Measurements from ENCODE around the gene RNASE2. TPM values are rescaled to one million over a fixed set of nuclear protein-coding genes. Genes with fewer than 3 reads are reported as not detected.

The RNASE2 gene
- total and polyA plus RNA-seq, 3 experiments from 2014 or later, result not detected

GRCh38 chr14:20986811-20987210, 31.5 kb downstream of the RNASE2 start:
- H3K27me3 ChIP-seq (ENCODE audit: insufficient read depth, low read length, poor library complexity, severe bottlenecking), result no peaks in the 10 kb centered on the region
- Mint-ChIP-seq H3K9me3 (no peaks in the 10 kb centered on the region), H3K27me3 (peaks cover 0 to 13% of the 10 kb centered on the region in 2 donors), H3K4me3 (peak overlapping the region in 2 of 7 donors; percentile 20 to 71), H3K4me1 (peaks cover 20 to 26% (median 22%) of the 10 kb centered on the region in 3 donors), H3K36me3 (peaks cover 0 to 13% (median 0%) of the 10 kb centered on the region in 3 donors), H3K27ac (no peak overlapping the region)
- no peak overlapping the region for H3K4me3 ChIP-seq (ENCODE audit: low read length)
- H3K9me3 ChIP-seq (ENCODE audit: low read length), result no peaks in the 10 kb centered on the region
- H3K36me3 ChIP-seq (ENCODE audit: insufficient read depth, low read length), result peaks cover 1% of the 10 kb centered on the region
- CTCF ChIA-PET, result interaction anchor here (0.9 kb wide), 1 partner anchor 16 kb away, joined by 3 read pairs; no protein-coding TSS in a partner anchor
- no peak overlapping the region for H3K27ac ChIP-seq (ENCODE audit: low read depth, low read length)
- peaks cover 21% of the 10 kb centered on the region for H3K4me1 ChIP-seq (ENCODE audit: insufficient read depth, low read length)
- DNase-seq, result no peak
- POLR2A ChIA-PET, result no interaction called here

GRCh38 chr14:20988717-20989470, 33.6 kb downstream of the RNASE2 start:
- no peaks in the 10 kb centered on the region for H3K9me3 Mint-ChIP-seq
- Histone ChIP-seq H3K36me3 (ENCODE audit: insufficient read depth, low read length) (peaks cover 17% of the 10 kb centered on the region), H3K4me1 (ENCODE audit: insufficient read depth, low read length) (peaks cover 23% of the 10 kb centered on the region), H3K4me3 (ENCODE audit: low read length) (peak overlapping the region; percentile 34), H3K9me3 (ENCODE audit: low read length) (no peaks in the 10 kb centered on the region), H3K27me3 (ENCODE audit: insufficient read depth, low read length, poor library complexity, severe bottlenecking) (no peaks in the 10 kb centered on the region), H3K27ac (ENCODE audit: low read depth, low read length) (peak overlapping the region; percentile 6)
- H3K27ac Mint-ChIP-seq, result peak overlapping the region in 4 of 8 donors; percentile 6 to 71 (median 54)
- ChIA-PET POLR2A (no interaction called here), CTCF (interaction anchor here (0.9 to 1.9 kb wide), 3 partner anchors 11 to 104 kb away, joined by 3 to 7 read pairs (median 3); no protein-coding TSS in a partner anchor)
- peaks cover 25 to 30% (median 26%) of the 10 kb centered on the region in 3 donors for H3K4me1 Mint-ChIP-seq
- H3K4me3 Mint-ChIP-seq, result peak overlapping the region; percentile 41 to 74 (median 63)
- peaks cover 0 to 31% (median 2%) of the 10 kb centered on the region in 3 donors for H3K36me3 Mint-ChIP-seq
- peaks cover 0 to 4% of the 10 kb centered on the region in 2 donors for H3K27me3 Mint-ChIP-seq
- DNase-seq, result no peak

GRCh38 chr14:20989471-20989786, 34.1 kb downstream of the RNASE2 start:
- peak overlapping the region; percentile 83 to 99 (median 93) for H3K4me3 Mint-ChIP-seq
- DNase-seq, result no peak
- H3K9me3 Mint-ChIP-seq, result no peaks in the 10 kb centered on the region
- Histone ChIP-seq H3K27ac (ENCODE audit: low read depth, low read length) (peak overlapping the region; percentile 6), H3K4me1 (ENCODE audit: insufficient read depth, low read length) (peaks cover 23% of the 10 kb centered on the region), H3K9me3 (ENCODE audit: low read length) (no peaks in the 10 kb centered on the region), H3K4me3 (ENCODE audit: low read length) (peak overlapping the region; percentile 34), H3K36me3 (ENCODE audit: insufficient read depth, low read length) (peaks cover 22% of the 10 kb centered on the region), H3K27me3 (ENCODE audit: insufficient read depth, low read length, poor library complexity, severe bottlenecking) (no peaks in the 10 kb centered on the region)
- ChIA-PET CTCF (interaction anchor here (0.9 to 1.9 kb wide), 3 partner anchors 12 to 104 kb away, joined by 3 to 7 read pairs (median 3); no protein-coding TSS in a partner anchor), POLR2A (no interaction called here)
- peaks cover 25 to 30% (median 26%) of the 10 kb centered on the region in 3 donors for H3K4me1 Mint-ChIP-seq
- no peaks in the 10 kb centered on the region for H3K27me3 Mint-ChIP-seq
- H3K27ac Mint-ChIP-seq, result peak overlapping the region; percentile 58 to 99 (median 94)
- H3K36me3 Mint-ChIP-seq, result peaks cover 0 to 36% (median 5%) of the 10 kb centered on the region in 3 donors

GRCh38 chr14:20989787-20990600, 34.7 kb downstream of the RNASE2 start, which contains the start of gene METTL17:
Gene METTL17, plus strand, starts transcription at chr14:20989980. Its CDS starts 23 bp downstream, at chr14:20990003.
- peak; percentile 75 to 88 (median 81) for DNase-seq
- H3K4me3 ChIP-seq (ENCODE audit: low read length), result peak within 1 kb of the TSS; percentile 76

GRCh38 chr14:20996521-20996920, 41.2 kb downstream of the RNASE2 start:
- Mint-ChIP-seq H3K4me3 (no peak overlapping the region), H3K9me3 (no peaks in the 10 kb centered on the region), H3K4me1 (peaks cover 6 to 8% (median 6%) of the 10 kb centered on the region in 3 donors), H3K27me3 (no peaks in the 10 kb centered on the region), H3K27ac (no peak overlapping the region), H3K36me3 (peaks cover 4 to 57% (median 28%) of the 10 kb centered on the region in 3 donors)
- Histone ChIP-seq H3K4me1 (ENCODE audit: insufficient read depth, low read length) (peaks cover 13% of the 10 kb centered on the region), H3K9me3 (ENCODE audit: low read length) (no peaks in the 10 kb centered on the region), H3K27me3 (ENCODE audit: insufficient read depth, low read length, poor library complexity, severe bottlenecking) (no peaks in the 10 kb centered on the region), H3K36me3 (ENCODE audit: insufficient read depth, low read length) (peaks cover 44% of the 10 kb centered on the region), H3K27ac (ENCODE audit: low read depth, low read length) (no peak overlapping the region), H3K4me3 (ENCODE audit: low read length) (no peak overlapping the region)
- ChIA-PET POLR2A (no interaction called here), CTCF (interaction anchor here (1.4 to 3.5 kb wide), 4 partner anchors 18 to 96 kb away, joined by 3 to 17 read pairs (median 10); no protein-coding TSS in a partner anchor)
- no peak for DNase-seq

More at GRCh38 chr14:20989787-20990600, 34.7 kb downstream of the RNASE2 start, which contains the start of gene METTL17:
- Mint-ChIP-seq H3K27ac (peak within 1 kb of the TSS; percentile 58 to 99 (median 94)), H3K27me3 (no peaks in the 10 kb centered on the region), H3K4me3 (peak within 1 kb of the TSS; percentile 83 to 99 (median 93)), H3K4me1 (peaks cover 25 to 30% (median 26%) of the 10 kb centered on the region in 3 donors), H3K9me3 (no peaks in the 10 kb centered on the region), H3K36me3 (peaks cover 0 to 41% (median 8%) of the 10 kb centered on the region in 3 donors)
- Histone ChIP-seq H3K36me3 (ENCODE audit: insufficient read depth, low read length) (peaks cover 28% of the 10 kb centered on the region), H3K4me1 (ENCODE audit: insufficient read depth, low read length) (peaks cover 23% of the 10 kb centered on the region), H3K9me3 (ENCODE audit: low read length) (no peaks in the 10 kb centered on the region), H3K27ac (ENCODE audit: low read depth, low read length) (peak within 1 kb of the TSS; percentile 60), H3K27me3 (ENCODE audit: insufficient read depth, low read length, poor library complexity, severe bottlenecking) (no peaks in the 10 kb centered on the region)
- ChIA-PET POLR2A (no interaction called here), CTCF (interaction anchor here (1.9 kb wide), 1 partner anchor 19 kb away, joined by 7 read pairs; no protein-coding TSS in a partner anchor)

- POLR2A ChIA-PET, result interaction anchor here (0.6 kb wide), 2 partner anchors 46 to 172 kb away, joined by 3 to 5 read pairs; no protein-coding TSS in a partner anchor
- H3K9me3 Mint-ChIP-seq, result no peaks in the 10 kb centered on the region
- H3K4me3 Mint-ChIP-seq, result no peak overlapping the region
- H3K36me3 Mint-ChIP-seq, result peaks cover 4 to 53% (median 28%) of the 10 kb centered on the region in 3 donors
- Histone ChIP-seq H3K4me1 (ENCODE audit: insufficient read depth, low read length) (peaks cover 7% of the 10 kb centered on the region), H3K9me3 (ENCODE audit: low read length) (no peaks in the 10 kb centered on the region), H3K36me3 (ENCODE audit: insufficient read depth, low read length) (peaks cover 39% of the 10 kb centered on the region), H3K4me3 (ENCODE audit: low read length) (no peak overlapping the region), H3K27ac (ENCODE audit: low read depth, low read length) (no peak overlapping the region), H3K27me3 (ENCODE audit: insufficient read depth, low read length, poor library complexity, severe bottlenecking) (no peaks in the 10 kb centered on the region)
- peaks cover under 1 to 2% (median under 1%) of the 10 kb centered on the region in 3 donors for H3K4me1 Mint-ChIP-seq
- DNase-seq, result no peak
- peak overlapping the region in 1 of 8 donors; percentile 18 for H3K27ac Mint-ChIP-seq
- CTCF ChIA-PET, result interaction anchor here (1.4 to 3.5 kb wide), 5 partner anchors 15 to 95 kb away, joined by 3 to 17 read pairs (median 6); no protein-coding TSS in a partner anchor
- H3K27me3 Mint-ChIP-seq, result no peaks in the 10 kb centered on the region
These were observed 41.8 kb downstream of the RNASE2 start for GRCh38 chr14:20997115-20997514.

GRCh38 chr14:20997564-20997963, 42.3 kb downstream of the RNASE2 start:
- H3K36me3 Mint-ChIP-seq, result peaks cover 4 to 48% (median 28%) of the 10 kb centered on the region in 3 donors
- no peak overlapping the region for H3K4me3 ChIP-seq (ENCODE audit: low read length)
- H3K9me3 Mint-ChIP-seq, result no peaks in the 10 kb centered on the region
- peaks cover 0 to 2% (median 0%) of the 10 kb centered on the region in 3 donors for H3K4me1 Mint-ChIP-seq
- H3K27me3 Mint-ChIP-seq, result no peaks in the 10 kb centered on the region
- no peak overlapping the region for H3K4me3 Mint-ChIP-seq
- peaks cover 36% of the 10 kb centered on the region for H3K36me3 ChIP-seq (ENCODE audit: insufficient read depth, low read length)
- H3K27me3 ChIP-seq (ENCODE audit: insufficient read depth, low read length, poor library complexity, severe bottlenecking), result no peaks in the 10 kb centered on the region
- ChIA-PET POLR2A (interaction anchor here (0.6 kb wide), 2 partner anchors 46 to 171 kb away, joined by 3 to 5 read pairs; no protein-coding TSS in a partner anchor), CTCF (interaction anchor here (1.4 to 3.5 kb wide), 4 partner anchors 15 to 95 kb away, joined by 4 to 17 read pairs (median 10); no protein-coding TSS in a partner anchor)
- DNase-seq, result no peak
- H3K4me1 ChIP-seq (ENCODE audit: insufficient read depth, low read length), result peaks cover 7% of the 10 kb centered on the region
- H3K27ac ChIP-seq (ENCODE audit: low read depth, low read length), result no peak overlapping the region
- peak overlapping the region in 2 of 8 donors; percentile 18 to 67 for H3K27ac Mint-ChIP-seq
- H3K9me3 ChIP-seq (ENCODE audit: low read length), result no peaks in the 10 kb centered on the region
